A549 (cell line): ENCODE results near the gene MLXIP. TPM values are rescaled to one million over a fixed set of nuclear protein-coding genes. Genes with fewer than 3 reads are reported as not detected.
"Not testable (repeated sequence)": the region's sequence is repeated elsewhere in the genome, so short reads cannot be mapped to it uniquely, and the experiment has no call there.

Experiments
- ATAC-seq, 2 experiments: fragments of 200-7000 bp in 1 of 2; fragments of >200 bp in 1 of 2; cut with Nextera tagmentation in 1 of 2; cut with Tn5 transposase in 1 of 2; 3 replicates each; pipeline versions ENCODE4 v1.8.0 to v1.9.1; 2018 to 2020; ENCODE audit warnings: mild to moderate bottlenecking in 1 of 2, moderate library complexity in 1 of 2
- CTCF ChIA-PET: fragments of 300-600 bp; sonication (Branson Sonifier 250); formaldehyde crosslinking; extraction: SDS; loops from one replicate; lab custom pipeline; 2021; ENCODE audit warnings: antibody characterized with exemption, inconsistent platforms; lab: Yijun Ruan, JAX
- POLR2A ChIA-PET: fragments of 350-600 bp; formaldehyde crosslinking; extraction: SDS; loops from one replicate; lab custom pipeline; 2021; ENCODE audit warnings: antibody characterized with exemption, inconsistent platforms; lab: Yijun Ruan, JAX
- DNase-seq, 2 experiments: peaks; one replicate each; pipeline versions ENCODE4 v3.0.0 to v3.0.0-alpha.2; 2011 to 2016; ENCODE audit warnings: low read depth in 1 of 2, low spot score in 1 of 2
- FAIRE-seq: peaks from 2 replicates; lab custom pipeline; 2011; peaks lifted over from hg19 to GRCh38; lab: Jason Lieb, UNC
- H3K27ac ChIP-seq, 2 experiments: fragments of >200 bp; sonication (Bioruptor Twin); formaldehyde crosslinking; 3 replicates each; pipeline ENCODE4 v1.5.1; 2016 to 2017
- H3K4me1 ChIP-seq: fragments of >200 bp; sonication (Bioruptor Twin); formaldehyde crosslinking; 3 replicates; pipeline ENCODE4 v1.6.1; 2016
- H3K4me2 ChIP-seq: fragments of >200 bp; sonication (Bioruptor Twin); formaldehyde crosslinking; 3 replicates; pipeline ENCODE4 v1.6.1; 2016
- H3K4me3 ChIP-seq: fragments of >200 bp; sonication (Bioruptor Twin); formaldehyde crosslinking; 3 replicates; pipeline ENCODE4 v1.5.1; 2016
- H3K9me3 ChIP-seq: fragments of >200 bp; sonication (Bioruptor Twin); formaldehyde crosslinking; 3 replicates; pipeline ENCODE4 v1.6.1; 2016
- CBX2 ChIP-seq: fragments of 200-600 bp; sonication (generic); IDR thresholded peaks from 2 replicates; pipeline ENCODE4 v1.6.1; 2016; ENCODE audit warnings: low read depth, mild to moderate bottlenecking, borderline replicate concordance
- EP300 ChIP-seq, 2 experiments: fragments of >200 bp; sonication (Bioruptor Twin); formaldehyde crosslinking; IDR thresholded peaks; 2 replicates in 1 of 2; 3 replicates in 1 of 2; pipeline ENCODE4 v1.6.1; 2016 to 2017
- FOSB ChIP-seq: fragments of 250-450 bp; sonication (Bioruptor Pico); IDR thresholded peaks from 2 replicates; pipeline ENCODE4 v1.5.0; 2020; ENCODE audit warnings: mild to moderate bottlenecking, moderate library complexity
- FOXS1 ChIP-seq: fragments of 250-450 bp; sonication (Bioruptor Pico); IDR thresholded peaks from 2 replicates; pipeline ENCODE4 v1.5.0; 2020; ENCODE audit warnings: mild to moderate bottlenecking, moderate library complexity
- HDAC2 ChIP-seq: fragments of 200-600 bp; sonication (generic); IDR thresholded peaks from 2 replicates; pipeline ENCODE4 v1.6.1; 2016
- JUNB ChIP-seq: fragments of >200 bp; sonication (Bioruptor Twin); formaldehyde crosslinking; IDR thresholded peaks from 2 replicates; pipeline ENCODE4 v1.6.1; 2016
- KDM1A ChIP-seq: fragments of 200-600 bp; sonication (generic); IDR thresholded peaks from 2 replicates; pipeline ENCODE4 v1.6.1; 2016; ENCODE audit warnings: low read depth, mild to moderate bottlenecking
- NFE2L2 ChIP-seq: fragments of 150-350 bp; conservative IDR thresholded peaks from 2 replicates; pipeline ENCODE4 v1.6.1; 2014; ENCODE audit warnings: low read length
- NR3C1 ChIP-seq: fragments of >200 bp; sonication (Bioruptor Twin); formaldehyde crosslinking; IDR thresholded peaks from 3 replicates; pipeline ENCODE4 v1.6.1; 2017
- RCOR1 ChIP-seq: fragments of 150-350 bp; IDR thresholded peaks from 2 replicates; pipeline ENCODE4 v1.6.1; 2014; ENCODE audit warnings: antibody characterized with exemption, low read length, low read depth
- SMC3 ChIP-seq: fragments of >200 bp; sonication (Bioruptor Twin); formaldehyde crosslinking; IDR thresholded peaks from 3 replicates; pipeline ENCODE4 v1.6.1; 2018; ENCODE audit warnings: inconsistent platforms
- TP53 ChIP-seq: fragments of 250-450 bp; sonication (Bioruptor Pico); IDR thresholded peaks from 2 replicates; pipeline ENCODE4 v1.5.0; 2021; ENCODE audit warnings: mild to moderate bottlenecking, moderate library complexity
- WGBS: methylation state at CpG from one replicate; pipeline ENCODE4 v1.1.6; 2017; ENCODE audit errors: missing lambda C conversion rate; 5-methylcytosine and 5-hydroxymethylcytosine counted together
- polyA plus RNA-seq, 4 experiments: library from polyadenylated mRNA; depleted of rRNA in 3 of 4; stranded (reverse); fragments of >200 nt; fragmentation: RNase III in 1 of 4; extraction: RNeasy Plus Mini Kit Qiagen cat#74134 plus additional on column Dnase treatment in 1 of 4; gene quantifications; 2 replicates in 3 of 4; 3 replicates in 1 of 4; pipeline ENCODE4 v1.2.3, GENCODE V29; 2011 to 2017
- TF ChIP-seq, protein P1 (sequence below): fragments of 250-450 bp; sonication (Bioruptor Pico); IDR thresholded peaks from 2 replicates; pipeline ENCODE4 v1.5.0; 2020; ENCODE audit warnings: low read depth, mild to moderate bottlenecking, moderate library complexity
- TF ChIP-seq, protein P2 (sequence below): fragments of >200 bp; sonication (Bioruptor Twin); formaldehyde crosslinking; IDR thresholded peaks from 3 replicates; pipeline ENCODE4 v1.6.1; 2016
- TF ChIP-seq, protein P3 (sequence below): IDR thresholded peaks from 2 replicates; pipeline ENCODE4 v1.6.1; 2012
- TF ChIP-seq, protein P4 (sequence below): IDR thresholded peaks from 2 replicates; pipeline ENCODE4 v1.6.1; 2012; ENCODE audit warnings: low read depth, borderline replicate concordance
- TF ChIP-seq, protein P5 (sequence below): fragments of 200-600 bp; sonication (generic); IDR thresholded peaks from 2 replicates; pipeline ENCODE4 v1.6.1; 2016; ENCODE audit warnings: antibody characterized with exemption, mild to moderate bottlenecking, moderate library complexity

The MLXIP gene
- polyA plus RNA-seq, 2 of the 4 experiments (the other 2 are of a cell fraction) = 7.0 to 21.4 TPM

DNA sequence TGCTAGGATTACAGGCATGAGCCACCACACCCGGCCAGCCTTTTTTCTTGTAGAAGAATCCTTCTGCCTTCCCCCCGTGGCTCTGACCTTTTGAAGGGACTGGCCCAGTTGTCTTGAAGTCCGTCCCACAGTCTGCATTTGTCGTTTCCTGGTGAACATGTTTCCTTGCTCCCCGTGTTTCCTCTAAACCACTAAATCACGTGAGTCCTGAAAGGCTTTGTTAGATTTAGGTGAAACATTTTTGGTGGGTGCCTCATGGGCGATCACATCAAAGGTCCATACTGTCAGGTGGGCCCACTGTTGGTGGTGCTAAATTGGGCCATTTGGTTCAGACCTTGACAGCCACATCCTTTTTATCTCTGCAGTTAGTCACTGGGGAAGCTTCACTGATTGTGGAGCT is 26.3 kb downstream of the MLXIP start:
- Histone ChIP-seq H3K9me3 (no peaks in the 10 kb centered on the region), H3K4me2 (no peak overlapping the region), H3K4me1 (peaks cover 48% of the 10 kb centered on the region), H3K27ac (no peak overlapping the region), H3K4me3 (no peak overlapping the region)
- 88% methylated on average over 7 of the region's 7 CpGs for WGBS
- CTCF ChIA-PET = interaction anchor here (0.6 to 14.2 kb wide), 4 partner anchors 9 to 192 kb away, joined by 3 to 120 read pairs (median 4); no protein-coding TSS in a partner anchor
- no peak for ATAC-seq
- no peak for DNase-seq
- FAIRE-seq = no peak
- POLR2A ChIA-PET = no interaction called here
- TF ChIP-seq, protein P1, sequence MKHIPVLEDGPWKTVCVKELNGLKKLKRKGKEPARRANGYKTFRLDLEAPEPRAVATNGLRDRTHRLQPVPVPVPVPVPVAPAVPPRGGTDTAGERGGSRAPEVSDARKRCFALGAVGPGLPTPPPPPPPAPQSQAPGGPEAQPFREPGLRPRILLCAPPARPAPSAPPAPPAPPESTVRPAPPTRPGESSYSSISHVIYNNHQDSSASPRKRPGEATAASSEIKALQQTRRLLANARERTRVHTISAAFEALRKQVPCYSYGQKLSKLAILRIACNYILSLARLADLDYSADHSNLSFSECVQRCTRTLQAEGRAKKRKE = no peak
- no peak for TF ChIP-seq RCOR1
- TF ChIP-seq, protein P2, sequence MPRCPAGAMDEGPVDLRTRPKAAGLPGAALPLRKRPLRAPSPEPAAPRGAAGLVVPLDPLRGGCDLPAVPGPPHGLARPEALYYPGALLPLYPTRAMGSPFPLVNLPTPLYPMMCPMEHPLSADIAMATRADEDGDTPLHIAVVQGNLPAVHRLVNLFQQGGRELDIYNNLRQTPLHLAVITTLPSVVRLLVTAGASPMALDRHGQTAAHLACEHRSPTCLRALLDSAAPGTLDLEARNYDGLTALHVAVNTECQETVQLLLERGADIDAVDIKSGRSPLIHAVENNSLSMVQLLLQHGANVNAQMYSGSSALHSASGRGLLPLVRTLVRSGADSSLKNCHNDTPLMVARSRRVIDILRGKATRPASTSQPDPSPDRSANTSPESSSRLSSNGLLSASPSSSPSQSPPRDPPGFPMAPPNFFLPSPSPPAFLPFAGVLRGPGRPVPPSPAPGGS = no peak
- no peak for TF ChIP-seq HDAC2
- TF ChIP-seq, protein P3, sequence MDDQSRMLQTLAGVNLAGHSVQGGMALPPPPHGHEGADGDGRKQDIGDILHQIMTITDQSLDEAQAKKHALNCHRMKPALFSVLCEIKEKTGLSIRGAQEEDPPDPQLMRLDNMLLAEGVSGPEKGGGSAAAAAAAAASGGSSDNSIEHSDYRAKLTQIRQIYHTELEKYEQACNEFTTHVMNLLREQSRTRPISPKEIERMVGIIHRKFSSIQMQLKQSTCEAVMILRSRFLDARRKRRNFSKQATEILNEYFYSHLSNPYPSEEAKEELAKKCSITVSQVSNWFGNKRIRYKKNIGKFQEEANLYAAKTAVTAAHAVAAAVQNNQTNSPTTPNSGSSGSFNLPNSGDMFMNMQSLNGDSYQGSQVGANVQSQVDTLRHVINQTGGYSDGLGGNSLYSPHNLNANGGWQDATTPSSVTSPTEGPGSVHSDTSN = no peak
- no peak for TF ChIP-seq CBX2
- TF ChIP-seq FOXS1 = no peak
- no peak for TF ChIP-seq SMC3
- TF ChIP-seq TP53 (CRISPR knock-in tag) = no peak
- TF ChIP-seq NR3C1 = no peak
- no peak for TF ChIP-seq KDM1A

DNA sequence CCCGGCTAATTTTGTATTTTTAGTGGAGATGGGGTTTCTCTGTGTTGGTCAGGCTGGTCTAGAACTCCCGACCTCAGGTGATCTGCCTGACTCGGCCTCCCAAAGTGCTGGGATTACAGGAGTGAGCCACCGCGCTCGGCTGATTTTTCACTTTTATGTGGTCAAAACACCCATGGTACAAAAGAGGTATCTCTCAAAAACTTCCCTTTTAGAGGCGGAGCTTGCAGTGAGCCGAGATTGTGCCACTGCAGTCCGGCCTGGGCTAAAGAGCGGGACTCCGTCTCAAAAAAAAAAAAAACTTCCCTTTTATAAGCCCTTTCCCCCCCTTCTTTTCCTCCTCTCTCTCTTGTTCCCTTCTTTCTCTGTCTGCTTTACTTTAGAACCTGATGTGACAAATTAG is 26.9 kb downstream of the MLXIP start:
- ATAC-seq, POLR2A ChIA-PET, H3K27ac ChIP-seq, H3K9me3 ChIP-seq, FAIRE-seq, DNase-seq, H3K4me3 ChIP-seq, H3K4me2 ChIP-seq: not testable (repeated sequence)
- H3K4me1 ChIP-seq = peaks cover 42% of the 10 kb centered on the region
- WGBS = 90% methylated on average over 11 of the region's 11 CpGs
- CTCF ChIA-PET = interaction anchor here (0.8 to 14.2 kb wide), 4 partner anchors 9 to 32 kb away, joined by 3 to 120 read pairs (median 4); no protein-coding TSS in a partner anchor

DNA sequence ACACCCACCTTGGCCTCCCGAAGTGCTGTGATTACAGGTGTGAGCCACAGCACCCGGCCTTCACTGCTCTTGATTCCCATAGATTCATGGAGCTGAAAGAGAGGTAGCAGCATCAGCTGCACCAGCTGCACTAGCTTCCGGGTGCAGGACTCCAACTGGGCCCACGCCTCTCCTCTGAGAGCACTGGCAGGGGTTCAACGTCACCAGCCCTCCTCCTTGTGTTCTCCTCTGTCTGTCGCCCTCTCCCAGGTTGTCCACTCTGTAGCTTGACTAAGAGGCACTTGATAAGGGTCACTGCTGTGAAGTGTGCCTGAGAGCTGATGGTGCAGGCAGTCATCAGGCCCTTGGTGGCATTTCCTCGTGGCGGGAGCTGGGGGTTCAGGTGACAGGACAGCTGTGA is 28.3 kb downstream of the MLXIP start:
- WGBS = 85% methylated on average over 8 of the region's 8 CpGs

More for the DNA sequence above, 28.3 kb downstream of the MLXIP start:
- TF ChIP-seq FOSB (CRISPR knock-in tag) (no peak), EP300 (IDR thresholded peaks at IDR 0.05) (no peak), NFE2L2 (no peak), JUNB (no peak)
- TF ChIP-seq, protein P4, sequence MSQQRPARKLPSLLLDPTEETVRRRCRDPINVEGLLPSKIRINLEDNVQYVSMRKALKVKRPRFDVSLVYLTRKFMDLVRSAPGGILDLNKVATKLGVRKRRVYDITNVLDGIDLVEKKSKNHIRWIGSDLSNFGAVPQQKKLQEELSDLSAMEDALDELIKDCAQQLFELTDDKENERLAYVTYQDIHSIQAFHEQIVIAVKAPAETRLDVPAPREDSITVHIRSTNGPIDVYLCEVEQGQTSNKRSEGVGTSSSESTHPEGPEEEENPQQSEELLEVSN = no peak
- TF ChIP-seq, protein P5, sequence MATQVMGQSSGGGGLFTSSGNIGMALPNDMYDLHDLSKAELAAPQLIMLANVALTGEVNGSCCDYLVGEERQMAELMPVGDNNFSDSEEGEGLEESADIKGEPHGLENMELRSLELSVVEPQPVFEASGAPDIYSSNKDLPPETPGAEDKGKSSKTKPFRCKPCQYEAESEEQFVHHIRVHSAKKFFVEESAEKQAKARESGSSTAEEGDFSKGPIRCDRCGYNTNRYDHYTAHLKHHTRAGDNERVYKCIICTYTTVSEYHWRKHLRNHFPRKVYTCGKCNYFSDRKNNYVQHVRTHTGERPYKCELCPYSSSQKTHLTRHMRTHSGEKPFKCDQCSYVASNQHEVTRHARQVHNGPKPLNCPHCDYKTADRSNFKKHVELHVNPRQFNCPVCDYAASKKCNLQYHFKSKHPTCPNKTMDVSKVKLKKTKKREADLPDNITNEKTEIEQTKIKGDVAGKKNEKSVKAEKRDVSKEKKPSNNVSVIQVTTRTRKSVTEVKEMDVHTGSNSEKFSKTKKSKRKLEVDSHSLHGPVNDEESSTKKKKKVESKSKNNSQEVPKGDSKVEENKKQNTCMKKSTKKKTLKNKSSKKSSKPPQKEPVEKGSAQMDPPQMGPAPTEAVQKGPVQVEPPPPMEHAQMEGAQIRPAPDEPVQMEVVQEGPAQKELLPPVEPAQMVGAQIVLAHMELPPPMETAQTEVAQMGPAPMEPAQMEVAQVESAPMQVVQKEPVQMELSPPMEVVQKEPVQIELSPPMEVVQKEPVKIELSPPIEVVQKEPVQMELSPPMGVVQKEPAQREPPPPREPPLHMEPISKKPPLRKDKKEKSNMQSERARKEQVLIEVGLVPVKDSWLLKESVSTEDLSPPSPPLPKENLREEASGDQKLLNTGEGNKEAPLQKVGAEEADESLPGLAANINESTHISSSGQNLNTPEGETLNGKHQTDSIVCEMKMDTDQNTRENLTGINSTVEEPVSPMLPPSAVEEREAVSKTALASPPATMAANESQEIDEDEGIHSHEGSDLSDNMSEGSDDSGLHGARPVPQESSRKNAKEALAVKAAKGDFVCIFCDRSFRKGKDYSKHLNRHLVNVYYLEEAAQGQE = no peak
- H3K27ac ChIP-seq = peak overlapping the region in 1 of 2 experiments; percentile 56; a peak in 3 of 6 replicates
- ChIA-PET POLR2A (interaction anchor here (1.1 kb wide), 1 partner anchor 10 kb away, joined by 3 read pairs; no protein-coding TSS in a partner anchor), CTCF (interaction anchor here (0.6 to 14.2 kb wide), 7 partner anchors 11 to 685 kb away, joined by 3 to 120 read pairs (median 5); no protein-coding TSS in a partner anchor)
- no peaks in the 10 kb centered on the region for H3K9me3 ChIP-seq
- 0 out of 3 replicates have a peak overlapping the region, but pooled peaks have one; percentile 33 for H3K4me2 ChIP-seq
- no peak for DNase-seq
- peaks cover 44% of the 10 kb centered on the region for H3K4me1 ChIP-seq
- FAIRE-seq = no peak
- no peak overlapping the region for H3K4me3 ChIP-seq
- ATAC-seq = peak in 1 of 2 experiments; percentile 37; a peak in 3 of 6 replicates
